Stimulated activated CD4-positive, alpha-beta T cell treated with anti-CD3 and anti-CD28 coated beads, TNF-alpha, amount 100 ng/mL, for 48 hours (primary cell): Measurements from ENCODE around the gene CCDC71L.

ENCODE experiments used
- DNase-seq, 3 donors: peaks; one replicate each; pipeline ENCODE4 v3.0.0-alpha.2; 2020; ENCODE audit warnings: low read depth in 3 of 3

CCDC71L gene

DNA sequence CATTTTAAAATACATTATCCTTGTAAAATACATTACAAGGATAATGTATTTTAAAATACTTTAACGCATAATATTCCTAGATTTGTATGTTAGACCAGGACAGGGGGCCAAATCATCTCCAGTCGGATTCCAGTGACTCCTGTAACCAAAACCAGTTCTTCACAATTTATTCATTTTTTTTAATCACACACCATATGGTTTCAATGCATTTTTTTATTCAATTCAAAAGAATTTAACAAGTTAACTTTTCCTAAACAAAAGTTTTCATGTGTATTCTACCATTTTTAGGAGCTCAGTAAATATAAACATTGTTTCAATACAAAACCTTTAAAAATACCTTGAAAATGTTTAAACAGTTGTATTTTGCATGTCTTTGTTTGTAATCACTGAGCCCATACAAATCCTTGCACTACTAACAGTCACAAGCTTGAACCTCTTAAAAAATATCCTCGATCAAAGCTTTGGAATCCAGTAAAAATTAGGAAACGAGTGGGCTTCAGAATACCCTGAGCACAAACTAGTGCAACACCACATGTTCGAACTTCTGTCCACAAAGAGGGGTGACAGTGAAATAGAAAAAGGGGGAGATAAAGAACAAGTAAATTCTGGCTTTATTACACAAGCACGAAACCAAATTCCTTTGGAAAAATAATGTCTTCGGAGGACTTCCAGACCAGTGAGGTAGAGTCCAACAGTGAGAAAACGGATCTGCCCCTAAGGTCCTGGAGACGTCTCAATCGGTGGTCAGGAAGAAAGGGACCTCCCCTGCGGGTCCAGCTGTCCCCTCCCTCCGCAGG lies 1.6 kb downstream of the CCDC71L start:
- DNase-seq: no peak

DNA sequence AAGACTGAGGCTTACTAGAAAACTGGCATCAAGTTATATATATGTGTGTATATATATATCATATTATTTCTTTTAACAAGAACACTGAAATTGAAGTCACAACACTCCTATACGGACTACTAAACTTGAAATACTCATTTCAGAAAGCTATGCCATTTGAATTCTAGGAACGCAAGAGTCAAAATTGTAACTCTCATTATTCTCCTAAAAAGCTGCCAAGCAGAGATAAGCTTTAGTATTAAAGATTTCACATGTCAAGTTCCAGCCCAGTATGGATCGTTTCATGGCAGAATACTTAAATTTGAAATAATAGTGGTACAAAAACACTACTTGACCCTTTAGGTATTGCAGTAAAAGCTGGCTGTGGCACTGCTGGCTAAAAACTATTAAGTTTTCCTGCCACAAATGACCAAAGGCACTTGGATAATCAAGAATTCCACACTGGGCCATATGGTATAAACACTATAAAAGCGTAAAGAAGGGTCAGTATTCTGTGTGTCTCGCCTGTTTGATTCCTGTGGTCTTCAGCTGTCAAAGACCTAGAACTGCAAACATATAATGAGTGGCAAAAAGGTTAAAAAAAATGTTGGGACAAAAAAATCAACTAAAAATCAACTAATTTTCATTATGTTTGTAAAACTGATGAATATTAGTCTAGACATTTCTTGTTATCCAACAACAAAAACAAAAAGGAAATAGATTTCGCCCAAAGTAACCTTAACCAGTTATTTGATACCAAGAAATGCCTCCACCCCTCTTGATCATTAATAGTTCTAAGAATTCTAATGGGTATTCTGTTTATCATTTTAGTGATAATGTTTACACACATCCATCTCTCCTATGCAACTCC lies 2.4 kb downstream of the CCDC71L start:
- DNase-seq: no peak

DNA sequence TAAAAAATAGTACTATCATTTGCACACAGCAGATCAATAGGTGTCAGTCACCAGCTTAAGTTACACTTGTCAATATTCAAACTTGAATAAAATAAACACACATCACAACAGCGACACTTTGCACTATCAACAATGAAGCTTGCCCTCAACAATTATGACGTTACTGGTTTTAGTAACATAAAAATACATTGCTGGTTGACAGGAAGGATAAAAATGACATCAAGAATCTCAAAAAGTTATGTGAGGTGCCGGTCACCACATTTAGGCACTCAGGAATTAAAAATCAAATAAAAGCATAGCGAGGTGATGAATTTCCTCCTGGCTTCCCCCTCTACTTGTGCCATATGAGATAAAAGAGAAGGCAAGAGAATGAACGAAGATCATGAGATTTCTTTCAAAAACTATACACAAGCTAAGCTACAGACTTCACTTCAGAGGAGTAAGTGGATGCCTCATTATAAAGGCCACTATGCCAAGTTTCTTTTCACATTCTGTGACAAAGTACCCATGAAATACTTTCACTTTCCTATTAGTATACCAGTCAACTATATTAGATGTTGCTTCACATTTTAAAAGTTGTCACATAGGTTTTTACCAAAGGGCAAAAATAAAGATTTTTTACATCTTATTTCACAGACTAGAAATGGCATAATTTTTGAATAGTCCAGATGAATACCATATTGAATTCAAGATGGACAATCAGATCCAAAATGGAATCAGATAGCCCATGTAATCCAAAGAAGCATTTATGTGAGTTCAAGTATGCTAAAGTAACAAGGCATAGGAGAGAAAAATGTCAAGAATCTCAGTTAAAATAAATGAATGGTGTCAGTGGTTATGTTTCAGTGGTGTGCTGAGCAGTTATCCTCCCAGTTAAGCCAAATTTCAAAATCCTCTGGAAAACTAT lies 3.6 kb downstream of the CCDC71L start:
- no peak for DNase-seq

DNA sequence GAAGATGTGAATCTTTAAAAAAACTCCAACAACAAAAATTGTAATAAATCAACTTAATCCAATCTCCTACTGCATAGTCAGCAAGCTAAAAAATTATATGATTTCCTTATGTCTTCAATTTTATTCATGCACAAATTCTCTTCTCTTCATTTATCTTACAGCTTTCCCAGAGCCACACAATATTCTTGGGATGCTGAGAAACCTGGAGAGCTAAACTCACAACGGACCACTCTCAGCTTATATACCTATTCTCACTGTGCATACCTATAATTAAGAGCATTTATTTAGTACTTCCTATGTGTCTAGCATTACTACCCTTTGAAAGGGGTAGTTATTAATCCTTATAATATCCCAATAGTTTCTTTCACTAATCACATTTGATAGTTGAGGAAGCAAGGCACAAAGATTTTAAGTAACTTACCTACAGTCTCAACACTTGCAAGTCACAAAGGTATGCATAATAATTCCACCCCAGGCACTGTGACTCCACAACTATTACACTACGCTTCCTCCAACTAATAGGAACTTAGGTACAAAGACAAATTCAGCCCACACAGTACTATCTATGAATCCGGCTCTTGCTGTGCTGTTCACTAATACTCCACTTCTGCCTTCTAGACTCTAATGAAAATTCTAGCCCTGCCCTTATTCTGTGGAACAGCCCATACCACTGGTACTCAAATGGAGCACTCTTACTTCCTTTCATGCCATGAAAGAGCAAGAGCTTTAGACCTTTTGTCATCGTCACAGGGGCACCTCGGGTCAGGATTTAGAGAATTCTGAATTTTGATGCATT lies 5.1 kb downstream of the CCDC71L start:
- no peak for DNase-seq

DNA sequence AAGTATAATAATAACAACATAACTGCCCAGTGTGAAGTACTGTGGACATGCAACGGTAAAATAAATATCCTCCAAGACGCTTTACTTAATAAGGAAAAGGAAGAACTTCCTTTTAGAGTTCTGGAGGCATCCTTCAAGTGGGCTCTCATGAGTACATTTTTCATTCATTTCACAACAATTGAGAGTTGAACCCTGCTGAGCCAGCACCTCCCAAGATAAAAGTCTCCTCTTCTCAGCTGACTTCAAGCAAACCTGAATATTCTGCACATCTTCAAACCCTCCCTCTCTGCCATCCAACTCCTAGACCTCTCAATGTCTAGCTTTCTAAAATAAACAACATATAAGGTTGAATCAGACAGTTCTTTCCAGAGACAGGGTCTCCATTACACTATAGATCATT lies 7.5 kb downstream of the CCDC71L start:
- no peak for DNase-seq

DNA sequence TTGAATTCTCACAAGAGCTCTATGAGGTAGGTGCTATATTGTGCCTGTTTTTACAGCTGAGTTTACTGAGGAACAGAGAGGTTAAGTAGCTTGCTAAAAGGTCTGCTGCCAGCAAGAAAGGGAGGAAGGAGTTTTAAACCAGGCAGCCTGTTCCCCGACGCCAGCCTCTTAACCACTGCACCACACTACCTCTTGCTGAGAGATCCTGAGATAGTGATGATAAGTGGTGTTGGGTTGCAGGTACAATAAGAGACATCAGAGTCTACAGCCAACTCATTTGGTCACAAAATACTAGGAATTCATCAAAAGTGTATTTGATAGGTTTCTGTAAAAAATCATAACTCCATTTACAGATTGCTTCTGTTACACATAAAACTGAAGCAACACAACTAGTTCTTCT lies 8.0 kb downstream of the CCDC71L start:
- DNase-seq: no peak

DNA sequence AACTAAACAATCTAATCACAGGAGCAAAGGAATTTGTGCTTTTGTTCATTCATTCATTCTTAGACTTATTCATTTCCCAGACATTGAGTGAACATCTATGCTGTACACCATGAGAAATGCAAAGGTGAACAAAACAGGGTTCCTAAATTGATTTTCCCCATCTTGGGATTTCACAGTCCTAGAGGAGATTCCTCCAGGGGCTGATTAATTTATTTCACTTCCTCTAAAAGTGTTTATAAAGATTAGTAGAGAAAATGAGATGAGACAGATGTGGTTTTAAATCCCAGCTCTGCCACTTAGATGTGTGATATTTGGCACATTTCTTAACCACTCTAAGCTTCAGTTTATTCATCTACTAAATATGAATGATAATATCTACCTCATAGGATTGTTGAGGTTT lies 8.9 kb downstream of the CCDC71L start:
- no peak for DNase-seq

DNA sequence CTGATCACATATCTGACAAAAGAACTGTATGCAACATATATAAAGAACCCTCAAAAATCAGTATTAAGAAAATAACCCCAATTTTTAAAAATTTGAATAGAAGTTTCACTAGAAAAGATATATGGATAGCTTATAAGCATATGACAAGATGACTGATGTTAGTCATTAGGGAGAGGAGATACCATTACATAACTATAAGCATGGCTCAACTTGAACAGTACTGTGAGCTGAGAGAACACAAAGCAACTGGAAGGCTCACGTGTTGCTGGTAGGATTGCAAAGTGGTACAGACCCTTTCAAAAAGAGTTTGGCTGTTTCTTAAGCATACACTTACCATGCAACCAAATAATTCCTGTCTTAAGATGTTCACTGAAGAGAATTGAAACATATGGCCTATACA lies 14.7 kb downstream of the CCDC71L start:
- DNase-seq: no peak

DNA sequence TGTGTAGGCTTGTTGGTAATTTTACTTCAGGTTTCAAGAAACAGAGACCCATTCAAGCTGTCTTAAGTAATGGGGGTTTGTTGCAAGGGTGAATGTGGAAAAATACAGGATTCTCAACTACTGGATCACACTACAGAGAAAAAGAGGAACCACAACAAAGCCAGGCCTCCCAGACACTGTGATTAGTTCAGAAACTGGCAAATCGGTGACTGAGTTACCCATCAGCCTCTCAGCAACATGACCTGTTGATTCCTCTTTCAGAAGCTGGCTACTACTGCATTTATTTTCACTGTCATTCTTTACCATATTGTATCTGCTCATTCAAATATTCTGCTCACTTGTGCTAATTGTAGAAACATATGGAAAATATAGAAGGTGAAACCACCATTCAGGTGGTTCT lies 16.0 kb downstream of the CCDC71L start:
- DNase-seq: no peak

DNA sequence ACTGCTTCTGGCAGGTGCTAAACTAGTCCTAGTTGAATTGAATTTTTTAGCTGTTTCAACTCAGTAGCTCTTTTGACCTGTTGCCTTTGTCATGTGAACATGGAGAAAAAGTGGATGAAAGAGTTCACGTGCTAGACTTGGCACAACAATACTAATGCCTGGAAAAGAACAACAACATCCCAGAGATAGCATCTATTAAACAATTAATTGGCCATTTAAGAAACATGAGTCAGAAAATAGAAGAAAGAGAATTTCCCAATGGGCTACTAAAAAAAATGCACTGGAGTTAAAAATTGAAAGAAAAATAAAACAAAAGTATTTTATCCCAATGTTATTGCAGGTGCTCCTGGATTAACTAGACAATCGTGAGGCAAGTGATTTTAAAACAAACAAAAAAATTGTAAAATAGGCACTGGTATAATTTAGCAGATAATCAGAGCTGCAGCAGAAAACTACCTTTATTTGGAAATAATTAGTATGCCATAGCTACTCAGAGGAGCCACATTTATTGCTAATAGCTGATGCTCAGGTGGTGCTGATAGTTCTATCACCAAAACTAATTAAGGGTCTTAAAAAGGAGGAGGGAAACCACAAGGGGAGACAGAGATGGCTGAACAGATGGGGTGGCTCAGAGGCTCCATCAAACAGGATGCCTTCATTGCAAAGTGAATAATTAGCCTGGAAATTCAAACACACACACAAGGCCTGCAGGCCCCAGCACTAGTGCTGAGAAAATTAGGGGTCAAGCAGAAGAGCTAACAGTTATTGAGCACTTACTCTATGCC lies 17.6 kb downstream of the CCDC71L start:
- no peak for DNase-seq

DNA sequence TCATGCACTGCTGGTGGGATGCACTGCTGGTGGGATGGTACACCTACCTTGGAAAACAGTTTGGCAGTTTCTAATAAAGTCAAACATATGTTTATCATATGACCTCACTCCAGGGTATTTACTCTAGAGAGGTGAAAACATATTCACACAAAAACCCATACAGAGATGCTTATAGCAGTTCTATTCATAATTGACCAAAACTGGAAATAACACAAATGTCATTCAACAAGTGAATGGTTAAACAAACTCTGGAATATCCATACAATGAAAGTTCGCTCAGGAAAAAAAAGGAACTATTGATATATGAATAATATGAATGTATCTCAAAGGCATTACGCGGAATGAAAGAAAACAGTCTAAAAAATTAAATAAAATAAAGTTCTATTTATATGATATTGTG lies 19.5 kb downstream of the CCDC71L start:
- no peak for DNase-seq

DNA sequence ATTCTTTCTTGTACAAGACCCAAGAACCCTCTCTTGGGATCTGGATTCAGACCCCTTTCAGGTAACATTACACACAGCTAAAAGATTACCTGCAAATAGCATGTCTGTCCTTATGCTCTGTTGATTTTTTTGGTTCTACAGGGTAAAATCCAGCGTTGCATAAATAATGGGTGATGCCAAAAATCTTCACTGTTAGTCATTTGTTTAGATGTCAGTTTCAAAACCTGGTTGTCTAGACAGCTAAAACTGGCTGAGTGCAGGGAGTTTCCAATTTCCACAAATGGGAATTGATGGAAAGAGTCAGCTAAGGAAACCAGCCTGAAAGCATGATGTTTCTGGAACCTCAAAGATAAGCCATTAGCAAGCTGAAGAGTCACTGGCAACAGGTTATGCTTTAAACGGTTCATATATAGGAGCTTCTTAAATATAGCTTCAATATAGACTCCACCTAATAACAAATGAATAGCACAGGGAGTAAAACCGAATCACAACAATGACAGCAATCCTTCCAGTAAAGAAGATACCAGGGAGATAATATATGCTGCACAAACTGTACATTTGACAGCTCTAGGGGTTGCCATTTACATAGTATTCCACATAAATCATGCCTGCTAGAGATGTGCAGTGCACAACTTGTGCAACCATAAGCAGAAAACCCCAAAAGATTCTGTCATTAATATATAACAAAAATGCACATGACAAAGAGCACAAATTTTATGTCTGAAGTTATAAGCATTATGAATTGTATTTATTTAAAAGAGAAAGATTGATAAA lies 20.4 kb downstream of the CCDC71L start:
- DNase-seq: no peak

DNA sequence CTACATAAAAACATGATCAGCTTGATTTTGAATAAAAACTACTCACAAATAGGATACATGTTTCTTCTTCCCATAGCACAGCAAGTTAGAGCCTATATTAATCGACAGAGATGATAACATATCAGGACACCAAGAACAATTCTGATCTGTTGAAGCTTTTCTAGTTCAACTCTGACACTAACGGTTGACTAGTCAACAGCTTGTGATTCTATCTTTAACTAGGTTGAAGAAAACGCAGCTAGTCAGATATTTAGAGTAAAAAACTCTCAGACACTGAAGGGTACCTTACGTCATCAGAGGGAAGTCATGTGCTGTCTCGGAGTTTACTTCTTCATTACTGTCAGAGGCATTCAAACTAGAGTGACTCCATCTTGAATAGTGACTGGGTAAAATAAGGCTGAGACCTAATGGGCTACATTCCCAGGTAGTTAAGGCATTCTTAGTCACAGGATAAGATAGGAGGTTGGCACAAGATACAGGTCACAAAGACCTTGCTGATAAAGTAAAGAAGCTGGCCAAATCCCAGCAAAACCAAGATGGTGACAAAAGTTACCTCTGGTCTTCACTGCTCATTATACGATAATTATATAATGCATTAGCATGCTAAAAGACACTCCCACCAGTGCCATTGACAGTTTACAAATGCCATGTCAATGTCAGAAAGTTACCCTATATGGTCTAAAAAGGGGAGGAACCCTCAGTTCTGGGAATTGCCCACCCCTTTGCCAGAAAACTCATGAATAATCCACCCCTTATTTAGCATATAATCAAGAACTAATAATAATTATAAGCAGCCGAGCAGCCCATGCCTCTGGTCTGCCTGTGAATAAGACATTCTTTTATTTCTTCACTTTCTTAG lies 21.3 kb downstream of the CCDC71L start:
- DNase-seq: no peak

DNA sequence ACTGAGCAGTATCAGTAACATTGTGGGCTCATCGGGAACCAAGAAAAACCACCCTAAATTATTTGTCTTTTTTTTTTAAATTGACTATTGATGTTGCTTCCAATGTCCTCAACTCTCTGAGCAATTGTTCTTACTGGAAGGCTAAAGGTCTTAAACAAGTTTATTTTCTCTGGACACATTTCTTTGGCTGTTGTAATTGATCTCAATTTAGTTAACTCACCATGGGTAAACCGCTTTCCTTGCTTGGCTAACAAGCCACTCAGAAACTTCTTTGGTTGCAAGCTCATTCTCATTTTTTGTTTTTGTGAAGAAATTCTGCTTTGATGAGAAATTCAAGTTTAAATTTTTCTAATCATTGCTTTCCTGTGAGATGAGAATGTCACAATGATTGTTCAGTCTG lies 25.5 kb downstream of the CCDC71L start:
- no peak for DNase-seq

DNA sequence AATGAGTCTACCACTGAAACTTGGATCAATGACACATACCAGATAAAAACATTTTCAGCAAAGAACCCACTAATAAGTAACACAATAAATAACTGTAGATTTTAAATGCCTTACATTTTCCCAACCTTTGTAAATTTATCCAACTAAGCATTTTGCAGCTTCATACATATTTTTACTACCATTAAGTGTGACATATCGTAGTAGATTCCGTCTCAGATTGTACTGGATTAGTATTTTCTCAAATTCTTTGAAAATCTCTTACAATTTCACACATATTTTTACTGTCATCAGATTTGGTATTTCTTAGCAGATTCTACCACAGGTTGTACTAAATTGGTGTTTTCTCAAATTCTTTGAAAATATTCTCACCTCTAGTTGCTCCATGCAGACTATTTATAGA lies 26.0 kb downstream of the CCDC71L start:
- DNase-seq: no peak

DNA sequence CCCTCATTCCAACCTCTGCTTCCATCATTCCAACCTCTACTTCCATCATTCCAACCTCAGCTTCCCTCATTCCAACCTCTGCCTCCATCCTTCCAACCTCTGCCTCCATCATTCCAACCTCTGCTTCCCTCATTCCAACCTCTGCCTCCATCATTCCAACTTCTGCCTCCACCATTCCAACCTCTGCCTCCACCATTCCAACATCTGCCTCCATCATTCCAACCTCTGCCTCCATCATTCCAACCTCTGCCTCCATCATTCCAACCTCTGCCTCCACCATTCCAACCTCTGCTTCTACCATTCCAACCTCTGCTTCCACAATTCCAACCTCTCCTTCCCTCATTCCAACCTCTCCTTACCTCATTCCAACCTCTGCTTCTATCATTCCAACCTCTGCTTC lies 30.3 kb downstream of the CCDC71L start:
- DNase-seq: no peak

DNA sequence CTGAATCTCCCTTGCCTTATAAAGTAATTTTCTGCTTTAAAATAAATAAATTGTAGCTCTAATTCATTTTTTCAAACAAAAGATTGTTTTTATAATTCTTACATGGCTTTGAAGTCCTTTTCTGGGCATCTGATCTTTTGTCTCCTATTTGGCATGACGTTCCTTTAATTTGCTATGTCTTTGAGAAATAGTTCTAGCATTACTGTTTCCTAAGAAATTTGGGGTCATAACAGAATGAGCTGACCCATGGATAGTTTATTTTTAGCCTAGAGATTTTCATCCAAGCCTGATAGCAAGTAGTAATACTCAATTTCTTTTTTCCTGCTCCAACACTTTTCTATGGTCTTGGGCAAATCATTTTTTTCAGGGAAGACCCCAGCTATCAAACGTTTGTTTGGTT lies 31.4 kb downstream of the CCDC71L start:
- no peak for DNase-seq

DNA sequence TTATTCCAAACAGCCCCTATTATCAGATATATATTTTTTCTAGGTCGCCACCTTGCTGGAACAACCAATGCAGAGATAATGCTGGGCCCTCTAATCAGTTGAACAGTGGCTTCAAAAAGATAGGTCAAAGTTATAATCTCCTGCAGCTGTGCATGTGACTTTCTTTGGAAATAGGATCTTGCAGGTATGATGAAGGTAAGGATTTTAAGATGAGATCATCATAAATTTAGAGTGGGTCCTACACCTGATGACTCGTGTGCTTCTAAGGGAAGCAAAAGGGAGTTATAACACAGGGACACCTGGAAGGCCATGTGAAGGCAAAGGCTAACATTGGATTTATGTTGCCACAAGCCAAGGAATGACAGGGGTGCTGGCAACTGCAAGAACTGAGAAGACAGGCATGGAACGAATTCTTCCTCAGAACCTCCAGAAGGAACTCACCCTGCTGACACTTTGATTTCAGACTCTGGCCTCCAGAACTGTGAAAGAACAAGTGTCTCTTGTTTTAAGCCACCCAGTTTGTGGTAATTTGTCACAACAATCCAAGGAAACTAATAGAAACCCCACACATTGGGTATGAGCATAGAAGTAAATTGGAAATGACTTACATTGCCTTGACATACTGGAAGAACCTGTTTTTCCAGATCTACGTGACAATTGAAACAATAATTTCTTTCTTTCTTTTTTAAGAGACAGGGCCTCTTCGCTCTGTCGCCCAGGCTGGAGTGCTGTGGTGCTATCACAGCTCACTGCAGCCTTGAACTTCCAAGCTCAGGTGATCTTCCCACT lies 34.4 kb downstream of the CCDC71L start:
- DNase-seq: no peak
